Right hindlimb (tissue), 1 donor: ENCODE data around the gene TST.

ENCODE experiments used
- DNase-seq: peaks from one replicate; pipeline ENCODE4 v3.0.0-alpha.2; 2018

The TST gene

DNA sequence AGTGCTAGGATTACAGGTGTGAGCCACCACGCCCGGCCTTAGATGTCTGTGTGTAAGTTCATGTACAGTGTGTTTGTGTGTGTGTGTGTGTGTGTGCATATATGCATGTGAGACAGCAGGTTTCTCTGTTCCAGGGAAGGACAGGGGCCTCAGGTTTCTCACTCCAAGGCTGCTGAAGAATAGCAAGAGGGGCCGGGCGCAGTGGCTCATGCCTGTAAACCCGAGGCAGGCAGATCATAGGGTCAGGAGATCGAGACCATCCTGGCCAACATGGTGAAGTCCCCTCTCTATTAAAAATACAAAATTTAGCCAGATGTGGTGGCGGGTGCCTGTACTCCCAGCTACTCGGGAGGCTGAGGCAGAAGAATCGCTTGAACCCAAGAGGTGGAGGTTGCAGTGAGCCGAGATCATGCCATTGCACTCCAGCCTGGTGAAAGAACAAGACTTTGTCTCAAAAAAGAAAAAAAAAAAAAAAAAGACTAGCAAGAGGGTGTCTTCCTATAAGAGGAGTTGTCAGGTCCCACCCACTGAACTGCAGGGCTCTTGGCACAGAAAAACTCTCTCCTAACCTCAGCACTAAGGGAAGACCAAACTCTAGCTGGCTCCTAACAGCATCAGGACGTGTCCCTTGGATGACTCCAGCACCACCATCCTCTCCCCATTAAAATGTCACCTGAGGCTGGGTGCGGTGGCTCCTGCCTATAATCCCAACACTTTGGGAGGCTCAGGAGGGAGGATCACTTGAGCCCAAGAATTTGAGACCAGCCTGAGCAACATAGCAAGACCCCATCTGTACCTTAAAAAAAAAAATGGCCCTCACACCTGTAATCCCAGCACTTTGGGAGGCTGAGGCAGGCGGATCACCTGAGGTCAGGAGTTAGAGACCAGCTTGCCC, 40.0 kb downstream of the TST start:
- DNase-seq, result no peak

DNA sequence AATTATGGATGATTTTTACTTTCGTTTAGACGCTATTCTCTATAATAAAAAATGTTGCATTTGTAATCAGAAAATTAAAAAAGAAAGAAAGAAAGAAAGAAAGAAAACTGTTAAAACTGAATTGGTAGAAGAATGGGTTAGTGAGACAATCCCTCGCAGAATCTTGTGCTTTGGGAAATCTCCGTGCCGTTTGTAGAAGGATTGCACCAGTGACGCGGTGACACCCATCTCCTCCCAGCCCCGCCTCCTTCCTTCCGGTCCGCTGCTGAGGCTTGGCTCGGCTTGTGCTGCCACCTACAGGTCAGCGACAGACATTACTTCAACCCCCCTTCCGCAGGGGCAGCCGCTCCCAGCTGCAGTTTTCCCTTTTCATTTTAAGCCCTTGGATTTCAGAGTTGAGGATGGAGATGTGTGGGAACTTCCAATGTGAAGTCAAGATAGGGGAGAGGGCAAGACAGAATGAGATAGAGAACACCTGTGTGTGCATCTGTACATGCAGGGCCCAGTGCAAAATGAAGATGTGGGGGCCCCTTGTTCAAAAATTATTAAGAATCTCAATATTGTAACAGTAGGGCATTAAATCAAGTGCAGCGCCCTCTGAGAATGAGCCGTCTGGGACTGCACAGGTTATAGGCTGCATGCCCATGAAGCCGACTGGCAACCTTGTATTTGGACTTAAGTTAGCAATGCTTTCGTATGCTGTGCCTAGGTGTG, 41.1 kb downstream of the TST start:
- peak; percentile 93 for DNase-seq

DNA sequence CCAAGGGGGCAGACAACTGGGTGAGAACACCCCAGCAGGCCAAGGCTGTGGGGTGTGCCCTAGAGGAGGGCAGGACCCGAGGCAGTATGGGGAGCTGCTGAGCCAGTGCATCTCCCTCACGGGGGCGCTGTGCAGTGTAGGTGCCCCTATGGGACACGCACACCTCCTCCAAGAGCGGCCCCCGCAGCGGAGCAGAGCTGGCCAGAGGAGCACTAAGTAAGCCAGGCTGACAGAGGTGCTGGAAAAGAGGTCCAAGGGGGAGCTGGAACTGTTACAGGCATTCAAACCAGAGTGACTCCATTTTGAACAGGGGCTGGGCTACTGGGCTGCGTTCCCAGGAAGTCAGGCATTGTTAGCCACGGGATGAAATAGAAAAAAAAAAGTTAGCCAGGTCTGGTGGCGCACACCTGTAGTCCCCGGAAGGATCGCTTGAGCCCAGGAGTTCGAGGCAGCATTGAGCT, 41.8 kb downstream of the TST start:
- DNase-seq, result peak; percentile 34

DNA sequence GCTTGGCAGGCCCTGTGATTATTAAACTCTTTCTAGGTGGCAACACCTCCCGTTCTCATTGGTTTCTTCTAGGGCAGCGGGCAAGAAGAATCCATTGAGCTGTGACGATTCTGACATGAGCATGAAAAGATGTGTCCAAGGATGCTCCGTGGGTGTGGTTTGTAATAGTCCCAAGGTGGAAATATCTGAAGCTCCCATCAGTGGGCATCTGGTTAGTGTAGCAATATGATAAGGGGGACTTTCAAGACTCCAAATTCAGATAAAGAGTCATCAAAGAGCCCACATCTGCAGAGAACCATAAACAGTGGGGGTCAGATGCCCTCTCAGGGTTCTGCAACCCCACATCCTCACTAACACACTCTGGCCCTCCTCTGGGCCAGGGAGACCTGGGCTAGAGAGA, 42.6 kb downstream of the TST start:
- no peak for DNase-seq

DNA sequence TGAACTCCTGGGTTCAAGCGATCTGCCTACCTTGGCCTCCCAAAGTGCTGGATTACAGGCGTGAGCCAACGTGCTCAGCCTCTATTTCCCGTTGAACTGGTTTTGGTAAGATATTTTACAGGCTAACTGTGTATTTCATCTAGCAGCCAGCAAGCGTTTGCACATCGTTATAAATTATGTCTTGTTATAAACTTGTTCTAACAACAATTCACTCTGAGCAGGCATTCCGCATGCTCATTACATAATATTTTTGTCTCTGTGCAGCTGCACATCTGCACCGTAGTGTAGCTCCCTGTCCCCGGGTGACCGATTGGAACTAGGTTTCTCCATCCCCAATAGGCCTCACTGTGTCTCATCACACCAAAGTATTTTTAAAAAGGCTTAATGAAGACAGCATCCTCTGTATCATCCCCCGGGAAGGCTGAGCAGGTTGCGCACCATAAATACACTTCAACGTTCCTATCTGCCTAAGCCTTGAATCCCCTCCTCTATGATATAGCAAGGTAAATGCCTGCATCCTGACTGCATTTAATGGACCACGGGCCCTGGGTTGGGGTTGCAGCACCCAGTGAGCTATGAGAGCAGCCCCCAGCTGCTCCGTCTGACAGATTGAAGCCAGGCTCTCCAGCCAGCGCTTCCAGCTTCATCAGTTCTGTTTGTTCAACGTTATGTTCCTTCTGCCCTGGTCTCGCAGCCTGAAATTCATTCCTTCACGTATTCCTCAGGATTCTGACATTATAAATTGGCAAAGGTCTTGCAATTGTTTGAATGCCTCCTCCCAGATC, 47.7 kb downstream of the TST start:
- DNase-seq, result no peak

DNA sequence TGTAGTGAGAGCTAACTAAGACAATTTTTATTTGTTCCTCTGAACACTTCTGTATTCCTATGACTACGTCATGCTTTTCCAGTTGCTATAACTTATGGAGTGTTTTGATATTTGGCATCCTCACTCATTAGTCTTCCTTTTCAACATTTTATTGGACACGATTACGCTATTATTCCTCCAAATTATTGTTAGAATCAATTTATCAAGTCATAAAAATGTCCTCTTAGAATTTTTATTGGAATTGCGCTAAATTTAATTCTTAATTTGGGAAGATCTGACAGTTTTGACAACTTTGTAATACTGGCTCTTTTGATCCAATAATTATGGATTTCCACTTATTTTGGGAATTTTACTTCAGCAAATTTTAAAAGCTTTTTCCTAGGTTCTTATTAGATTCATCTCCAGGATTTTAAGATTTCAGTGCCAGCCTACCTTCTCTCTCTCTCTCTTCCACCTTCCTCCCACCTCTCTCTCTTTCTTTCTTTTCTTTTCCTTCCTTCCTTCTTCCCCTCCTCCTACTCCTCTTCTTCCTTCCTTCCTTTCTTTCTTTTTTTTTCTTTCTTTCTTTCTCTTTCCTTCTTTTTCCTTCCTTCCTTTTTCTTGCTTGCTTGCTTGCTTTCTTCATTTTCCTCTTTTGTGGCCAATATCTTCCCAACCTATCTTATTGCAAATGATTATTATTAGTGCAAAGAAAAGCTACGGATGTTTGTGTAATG, 50.8 kb downstream of the TST start:
- no peak for DNase-seq

DNA sequence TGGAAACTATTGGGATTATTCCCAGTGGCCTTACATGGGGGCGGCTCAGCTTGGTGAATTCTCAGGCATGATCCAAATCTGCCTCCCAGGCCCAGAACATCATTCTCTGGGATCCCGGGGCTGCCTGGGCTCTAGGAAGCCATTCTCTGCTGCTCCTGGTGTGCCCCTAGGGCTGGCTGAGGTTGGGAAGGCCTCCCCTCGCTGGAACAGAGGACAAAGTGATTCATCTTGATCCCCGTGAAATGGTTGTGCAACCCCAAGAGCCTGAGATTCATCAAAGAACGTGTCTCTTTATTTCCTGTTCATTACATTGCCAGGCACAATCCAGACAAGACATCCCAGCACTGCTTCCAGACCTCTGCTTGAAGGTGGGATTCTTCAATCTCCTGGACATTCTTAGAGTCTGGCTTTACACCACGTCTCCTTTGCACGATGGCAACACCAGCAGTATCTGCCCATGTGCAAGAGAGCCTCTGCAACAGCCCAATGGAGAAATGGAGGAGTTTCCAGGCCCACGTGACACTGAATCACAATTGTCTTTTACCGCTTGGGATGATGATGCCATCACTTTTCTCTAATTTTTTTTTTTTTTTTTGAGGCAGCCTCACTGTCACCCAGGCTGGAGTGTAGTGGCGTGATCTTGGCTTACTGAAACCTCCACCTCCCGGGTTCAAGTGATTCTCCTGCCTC, 52.3 kb downstream of the TST start:
- no peak for DNase-seq

DNA sequence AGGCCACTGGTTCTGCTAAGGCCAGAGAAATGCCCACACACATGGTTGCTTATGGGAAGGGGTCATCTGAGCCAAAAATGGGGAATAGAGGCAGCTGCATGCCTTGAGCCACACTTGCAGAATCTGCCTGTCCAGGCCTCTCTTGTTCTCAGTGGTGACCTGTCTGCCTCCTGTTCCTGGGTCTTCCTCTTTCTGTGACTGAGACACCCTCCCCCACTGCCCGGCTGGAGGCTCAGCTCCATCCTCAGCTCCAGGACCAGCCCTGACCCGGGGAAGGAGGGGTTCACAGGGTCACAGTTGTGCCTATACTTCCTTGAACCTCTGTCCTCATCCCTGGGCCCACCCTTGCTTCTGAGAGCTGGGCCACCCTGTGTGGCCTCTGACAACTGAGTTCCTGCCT, 53.6 kb downstream of the TST start:
- DNase-seq, result no peak

DNA sequence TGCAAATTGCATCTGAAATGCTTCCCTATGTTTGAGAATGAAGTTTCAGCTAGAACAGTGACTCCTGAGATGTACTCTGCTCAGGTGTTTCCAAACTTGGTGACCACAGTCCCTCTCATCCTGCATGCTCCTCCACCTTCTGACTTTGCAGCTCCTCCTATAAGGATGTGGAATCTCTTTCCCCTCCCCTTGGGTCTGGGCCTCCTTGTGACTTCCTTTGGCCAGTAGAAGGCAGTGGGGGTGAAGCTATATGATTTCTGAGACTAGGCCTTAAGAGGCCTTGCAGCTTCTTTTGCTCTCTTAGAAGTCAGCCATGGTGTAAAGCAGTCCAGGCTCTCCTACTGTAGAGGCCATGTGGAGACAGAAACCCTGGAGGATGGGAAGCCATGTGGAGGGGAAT, 55.1 kb downstream of the TST start:
- no peak for DNase-seq

DNA sequence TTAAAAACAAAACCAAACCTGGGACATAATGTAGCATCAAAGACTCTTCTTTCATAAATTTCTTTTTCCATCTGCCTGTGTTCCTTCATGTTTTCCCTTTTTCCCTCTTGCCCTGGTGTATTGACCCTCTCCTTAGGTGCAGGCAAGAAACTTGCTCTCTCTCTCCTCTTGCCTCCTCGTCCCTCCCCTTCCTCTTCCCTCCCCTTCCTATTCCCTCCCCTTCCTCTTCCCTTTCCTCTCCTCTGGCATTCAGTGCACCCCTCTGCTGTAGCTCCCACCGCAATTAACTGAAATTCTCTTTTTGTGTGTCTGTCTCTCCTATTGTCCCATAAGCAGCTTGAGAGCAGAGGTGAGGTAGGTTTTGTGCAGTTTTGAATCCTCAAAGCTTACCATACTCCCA, 55.9 kb downstream of the TST start:
- no peak for DNase-seq

DNA sequence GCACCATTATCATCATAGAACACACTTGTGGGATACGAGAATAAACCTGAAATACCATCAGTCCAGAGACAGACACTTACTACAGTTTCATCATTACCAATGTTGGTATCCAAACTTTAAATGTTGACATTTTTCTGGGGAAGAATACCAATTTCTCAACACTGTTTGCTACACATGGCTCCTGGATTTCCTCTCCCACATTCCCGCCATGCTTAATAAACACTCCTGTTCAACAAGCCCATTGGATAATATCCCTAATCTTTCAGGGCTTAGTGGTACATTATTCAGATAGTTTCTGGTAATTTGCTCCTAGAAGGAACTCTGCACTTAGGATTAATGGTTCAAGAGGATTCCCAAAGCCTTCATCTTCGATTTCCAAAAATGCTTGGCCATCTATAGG, 57.6 kb downstream of the TST start:
- DNase-seq, result no peak
